HCT116 (cell line): ENCODE data around the gene LDAF1. TPM values are rescaled to one million over a fixed set of nuclear protein-coding genes. Genes with fewer than 3 reads are reported as not detected.

ENCODE experiments used
- ATAC-seq: fragments of 200-7000 bp; cut with Tn5 transposase; 2 replicates; pipeline ENCODE4 v1.9.1; 2020; ENCODE audit warnings: mild to moderate bottlenecking, moderate library complexity
- BruUV-seq: library from RNA; stranded (reverse); fragments of 400-500 nt; replicated peaks from 2 replicates; lab custom pipeline; 2021; lab: Mats Ljungman, UMichigan
- CTCF ChIA-PET: fragments of 300-600 bp; sonication (Branson Sonifier 250); formaldehyde crosslinking; loops from one replicate; lab custom pipeline; 2021; ENCODE audit warnings: antibody characterized with exemption; lab: Charles Lee
- POLR2A ChIA-PET: fragments of 300-600, 350-600 bp; sonication (Branson Sonifier 250); formaldehyde crosslinking; loops from one replicate; lab custom pipeline; 2021; ENCODE audit warnings: antibody characterized with exemption; lab: Charles Lee
- RAD21 ChIA-PET, 2 experiments: fragments of 300-600 bp; sonication (Branson Sonifier 250); formaldehyde crosslinking; loops; one replicate each; lab custom pipeline; 2023; ENCODE audit warnings: low total read pairs in 2 of 2; ENCODE audit not compliant: uncharacterized antibody in 2 of 2, unreplicated experiment in 2 of 2, low non-redundant PET in 1 of 2; lab: Charles Lee
- DNase-seq: peaks from one replicate; pipeline ENCODE4 v3.0.0-alpha.2; 2010; ENCODE audit warnings: low read depth, low spot score
- H2AFZ ChIP-seq: fragments of 200-600 bp; shearing (Covaris generic), sonication (generic); 2 replicates; pipeline ENCODE4 v1.6.1; 2017; ENCODE audit warnings: low read depth, mixed run types, mixed read lengths, antibody characterized with exemption, low read length; ENCODE audit not compliant: poor library complexity, severe bottlenecking
- H3K27ac ChIP-seq: 2 replicates; pipeline ENCODE4 v1.5.1; 2012; ENCODE audit warnings: low read depth, low read length
- H3K27me3 ChIP-seq: fragments of 200-600 bp; sonication (generic); 2 replicates; pipeline ENCODE4 v1.6.1; 2016; ENCODE audit warnings: mixed run types, low read length, mixed read lengths; ENCODE audit not compliant: insufficient read depth
- H3K36me3 ChIP-seq, 2 experiments: fragments of 200-500 bp in 1 of 2; fragments of 200-600 bp in 1 of 2; sonication (Bioruptor generic) in 1 of 2; sonication (generic) in 1 of 2; 2 replicates each; pipeline versions ENCODE4 v1.5.1 to v1.6.1; 2014 to 2016; ENCODE audit warnings: low read length in 2 of 2, inconsistent platforms in 1 of 2, mixed read lengths in 1 of 2, mixed run types in 1 of 2; ENCODE audit not compliant: insufficient read depth in 2 of 2, control insufficient read depth in 1 of 2
- H3K4me1 ChIP-seq, 2 experiments: fragments of 200-600 bp in 1 of 2; sonication (generic) in 1 of 2; 2 replicates each; pipeline versions ENCODE4 v1.5.1 to v1.6.1; 2012 to 2017; ENCODE audit warnings: low read length in 2 of 2, inconsistent platforms in 1 of 2, mild to moderate bottlenecking in 1 of 2, mixed read lengths in 1 of 2, mixed run types in 1 of 2, moderate library complexity in 1 of 2; ENCODE audit not compliant: insufficient read depth in 2 of 2, control insufficient read depth in 1 of 2
- H3K4me2 ChIP-seq: fragments of 200-600 bp; sonication (generic); 2 replicates; pipeline ENCODE4 v1.6.1; 2017; ENCODE audit warnings: mixed run types, low read length, mixed read lengths
- H3K4me3 ChIP-seq, 2 experiments: fragments of 200-600 bp in 1 of 2; sonication (generic) in 1 of 2; replicated peaks in 1 of 2; 2 replicates each; pipeline ENCODE4 v1.5.1; 2011 to 2016; ENCODE audit warnings: low read length in 2 of 2, control low read depth in 1 of 2, low read depth in 1 of 2, mild to moderate bottlenecking in 1 of 2, mixed read lengths in 1 of 2, mixed run types in 1 of 2
- H3K79me2 ChIP-seq: fragments of 200-600 bp; sonication (generic); 2 replicates; pipeline ENCODE4 v1.6.1; 2017; ENCODE audit warnings: mild to moderate bottlenecking, mixed run types, low read length, moderate library complexity, mixed read lengths; ENCODE audit not compliant: insufficient read depth
- H3K9ac ChIP-seq: fragments of 200-600 bp; sonication (generic); 2 replicates; pipeline ENCODE4 v1.6.1; 2016; ENCODE audit warnings: low read length, mixed read lengths
- H3K9me2 ChIP-seq: fragments of 200-600 bp; sonication (generic), shearing (Covaris generic); 2 replicates; pipeline ENCODE4 v1.6.1; 2017; ENCODE audit warnings: mixed run types, mild to moderate bottlenecking, moderate library complexity; ENCODE audit not compliant: insufficient read depth
- H3K9me3 ChIP-seq, 2 experiments: fragments of 200-500 bp in 1 of 2; fragments of 200-600 bp in 1 of 2; sonication (Bioruptor generic) in 1 of 2; sonication (generic) in 1 of 2; 2 replicates each; pipeline ENCODE4 v1.6.1; 2014 to 2017; ENCODE audit warnings: low read length in 2 of 2, mixed read lengths in 2 of 2, inconsistent platforms in 1 of 2, low read depth in 1 of 2, mild to moderate bottlenecking in 1 of 2, mixed run types in 1 of 2, moderate library complexity in 1 of 2; ENCODE audit not compliant: control insufficient read depth in 1 of 2, insufficient read depth in 1 of 2
- H4K20me1 ChIP-seq: fragments of 200-600 bp; sonication (generic), shearing (Covaris generic); 2 replicates; pipeline ENCODE4 v1.6.1; 2017; ENCODE audit warnings: mixed run types, mild to moderate bottlenecking, moderate library complexity; ENCODE audit not compliant: insufficient read depth
- EGR1 ChIP-seq: IDR thresholded peaks from 2 replicates; pipeline ENCODE4 v1.6.1; 2012; ENCODE audit warnings: low read depth
- ELF1 ChIP-seq: IDR thresholded peaks from 2 replicates; pipeline ENCODE4 v1.6.1; 2012; ENCODE audit warnings: low read depth, borderline replicate concordance
- EZH2phosphoT487 ChIP-seq: fragments of 200-600 bp; IDR thresholded peaks from 2 replicates; pipeline ENCODE4 v1.6.1; 2018; ENCODE audit warnings: antibody characterized with exemption, borderline replicate concordance
- JUND ChIP-seq: IDR thresholded peaks from 2 replicates; pipeline ENCODE4 v1.6.1; 2012
- POLR2A ChIP-seq: IDR thresholded peaks from 2 replicates; pipeline ENCODE4 v1.7.0; 2011; ENCODE audit warnings: borderline replicate concordance; ENCODE audit not compliant: insufficient read depth, insufficient read length; ENCODE audit errors: extremely low read depth
- POLR2AphosphoS5 ChIP-seq: IDR thresholded peaks from 2 replicates; pipeline ENCODE4 v1.6.1; 2011; ENCODE audit warnings: mild to moderate bottlenecking, low read depth, low read length, moderate library complexity
- RAD21 ChIP-seq: IDR thresholded peaks from 2 replicates; pipeline ENCODE4 v1.6.1; 2012; ENCODE audit warnings: low read depth, mild to moderate bottlenecking
- TCF7L2 ChIP-seq: IDR thresholded peaks from 2 replicates; pipeline ENCODE4 v1.7.0; 2011; ENCODE audit warnings: borderline replicate concordance, inconsistent platforms; ENCODE audit not compliant: insufficient read depth, insufficient read length; ENCODE audit errors: extremely low read depth
- ZNF274 ChIP-seq: fragments of 200-500 bp; sonication (Bioruptor generic); IDR thresholded peaks from 2 replicates; pipeline ENCODE4 v1.6.1; 2014; ENCODE audit warnings: mild to moderate bottlenecking, low read depth, low read length, inconsistent platforms
- intact Hi-C: fragments of 100-400 bp; cut with micrococcal nuclease; formaldehyde crosslinking; loops from 2 replicates; pipeline ENCODE4 v1.10.0; 2022
- total RNA-seq: library from RNA; stranded (reverse); gene quantifications from one replicate; pipeline ENCODE4 v1.2.1, GENCODE V29; 2021; ENCODE audit not compliant: unreplicated experiment
- TF ChIP-seq, protein P1 (sequence below): IDR thresholded peaks from 2 replicates; pipeline ENCODE4 v1.6.1; 2012
- TF ChIP-seq, protein P2 (sequence below), 3 experiments: fragments of 200-600 bp in 1 of 3; sonication (generic) in 1 of 3; IDR thresholded peaks in 2 of 3; conservative IDR thresholded peaks in 1 of 3; 2 replicates each; pipeline ENCODE4 v1.5.1; 2012 to 2017; ENCODE audit warnings: low read depth in 2 of 3, low read length in 2 of 3, antibody characterized with exemption in 1 of 3, borderline replicate concordance in 1 of 3, control low read depth in 1 of 3, mild to moderate bottlenecking in 1 of 3, mixed read lengths in 1 of 3, mixed run types in 1 of 3, moderate library complexity in 1 of 3; ENCODE audit not compliant: insufficient read depth in 1 of 3
- TF ChIP-seq, protein P3 (sequence below): IDR thresholded peaks from 2 replicates; pipeline ENCODE4 v1.6.1; 2011; ENCODE audit warnings: mild to moderate bottlenecking, low read length, moderate library complexity; ENCODE audit not compliant: insufficient replicate concordance; ENCODE audit errors: extremely low read depth
- TF ChIP-seq, protein P4 (sequence below): IDR thresholded peaks from 2 replicates; pipeline ENCODE4 v1.6.1; 2012; ENCODE audit warnings: low read depth

Gene LDAF1
- total RNA-seq, 1 experiment from 2014 or later: 30.0 TPM

- ATAC-seq (no peak), DNase-seq (no peak)
- H3K27me3 ChIP-seq: peaks cover 6% of the 10 kb centered on the region; the same call in 1 of the 2 replicates
- no peak overlapping the region for H3K9ac ChIP-seq
- no peak overlapping the region for H3K4me3 ChIP-seq
- H4K20me1 ChIP-seq: no peaks in the 10 kb centered on the region
- no TSS peak for BruUV-seq
- no peak overlapping the region for H3K27ac ChIP-seq
- no peaks in the 10 kb centered on the region for H3K9me2 ChIP-seq
- H3K9me3 ChIP-seq: no peaks in the 10 kb centered on the region
- intact Hi-C loops: no loop called here
- TF ChIP-seq POLR2A: no peak
- no peak for TF ChIP-seq ELF1
- TF ChIP-seq POLR2AphosphoS5: no peak
- TF ChIP-seq, protein P1, sequence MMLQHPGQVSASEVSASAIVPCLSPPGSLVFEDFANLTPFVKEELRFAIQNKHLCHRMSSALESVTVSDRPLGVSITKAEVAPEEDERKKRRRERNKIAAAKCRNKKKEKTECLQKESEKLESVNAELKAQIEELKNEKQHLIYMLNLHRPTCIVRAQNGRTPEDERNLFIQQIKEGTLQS: no peak
- TF ChIP-seq ZNF274: no peak
- TF ChIP-seq RAD21: no peak
- no peak for TF ChIP-seq EZH2phosphoT487
- no peak for TF ChIP-seq TCF7L2
- TF ChIP-seq, protein P2, sequence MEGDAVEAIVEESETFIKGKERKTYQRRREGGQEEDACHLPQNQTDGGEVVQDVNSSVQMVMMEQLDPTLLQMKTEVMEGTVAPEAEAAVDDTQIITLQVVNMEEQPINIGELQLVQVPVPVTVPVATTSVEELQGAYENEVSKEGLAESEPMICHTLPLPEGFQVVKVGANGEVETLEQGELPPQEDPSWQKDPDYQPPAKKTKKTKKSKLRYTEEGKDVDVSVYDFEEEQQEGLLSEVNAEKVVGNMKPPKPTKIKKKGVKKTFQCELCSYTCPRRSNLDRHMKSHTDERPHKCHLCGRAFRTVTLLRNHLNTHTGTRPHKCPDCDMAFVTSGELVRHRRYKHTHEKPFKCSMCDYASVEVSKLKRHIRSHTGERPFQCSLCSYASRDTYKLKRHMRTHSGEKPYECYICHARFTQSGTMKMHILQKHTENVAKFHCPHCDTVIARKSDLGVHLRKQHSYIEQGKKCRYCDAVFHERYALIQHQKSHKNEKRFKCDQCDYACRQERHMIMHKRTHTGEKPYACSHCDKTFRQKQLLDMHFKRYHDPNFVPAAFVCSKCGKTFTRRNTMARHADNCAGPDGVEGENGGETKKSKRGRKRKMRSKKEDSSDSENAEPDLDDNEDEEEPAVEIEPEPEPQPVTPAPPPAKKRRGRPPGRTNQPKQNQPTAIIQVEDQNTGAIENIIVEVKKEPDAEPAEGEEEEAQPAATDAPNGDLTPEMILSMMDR (IDR thresholded peaks at IDR 0.05 in 2 of 3, conservative IDR thresholded peaks at IDR 0.05 in 1 of 3; ENCODE audit: borderline replicate concordance in 1 of 3, insufficient read depth in 1 of 3, low read depth in 2 of 3, low read length in 2 of 3): no peak
- no peak for TF ChIP-seq JUND
- TF ChIP-seq, protein P3, sequence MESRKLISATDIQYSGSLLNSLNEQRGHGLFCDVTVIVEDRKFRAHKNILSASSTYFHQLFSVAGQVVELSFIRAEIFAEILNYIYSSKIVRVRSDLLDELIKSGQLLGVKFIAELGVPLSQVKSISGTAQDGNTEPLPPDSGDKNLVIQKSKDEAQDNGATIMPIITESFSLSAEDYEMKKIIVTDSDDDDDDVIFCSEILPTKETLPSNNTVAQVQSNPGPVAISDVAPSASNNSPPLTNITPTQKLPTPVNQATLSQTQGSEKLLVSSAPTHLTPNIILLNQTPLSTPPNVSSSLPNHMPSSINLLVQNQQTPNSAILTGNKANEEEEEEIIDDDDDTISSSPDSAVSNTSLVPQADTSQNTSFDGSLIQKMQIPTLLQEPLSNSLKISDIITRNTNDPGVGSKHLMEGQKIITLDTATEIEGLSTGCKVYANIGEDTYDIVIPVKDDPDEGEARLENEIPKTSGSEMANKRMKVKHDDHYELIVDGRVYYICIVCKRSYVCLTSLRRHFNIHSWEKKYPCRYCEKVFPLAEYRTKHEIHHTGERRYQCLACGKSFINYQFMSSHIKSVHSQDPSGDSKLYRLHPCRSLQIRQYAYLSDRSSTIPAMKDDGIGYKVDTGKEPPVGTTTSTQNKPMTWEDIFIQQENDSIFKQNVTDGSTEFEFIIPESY: no peak
- TF ChIP-seq, protein P4, sequence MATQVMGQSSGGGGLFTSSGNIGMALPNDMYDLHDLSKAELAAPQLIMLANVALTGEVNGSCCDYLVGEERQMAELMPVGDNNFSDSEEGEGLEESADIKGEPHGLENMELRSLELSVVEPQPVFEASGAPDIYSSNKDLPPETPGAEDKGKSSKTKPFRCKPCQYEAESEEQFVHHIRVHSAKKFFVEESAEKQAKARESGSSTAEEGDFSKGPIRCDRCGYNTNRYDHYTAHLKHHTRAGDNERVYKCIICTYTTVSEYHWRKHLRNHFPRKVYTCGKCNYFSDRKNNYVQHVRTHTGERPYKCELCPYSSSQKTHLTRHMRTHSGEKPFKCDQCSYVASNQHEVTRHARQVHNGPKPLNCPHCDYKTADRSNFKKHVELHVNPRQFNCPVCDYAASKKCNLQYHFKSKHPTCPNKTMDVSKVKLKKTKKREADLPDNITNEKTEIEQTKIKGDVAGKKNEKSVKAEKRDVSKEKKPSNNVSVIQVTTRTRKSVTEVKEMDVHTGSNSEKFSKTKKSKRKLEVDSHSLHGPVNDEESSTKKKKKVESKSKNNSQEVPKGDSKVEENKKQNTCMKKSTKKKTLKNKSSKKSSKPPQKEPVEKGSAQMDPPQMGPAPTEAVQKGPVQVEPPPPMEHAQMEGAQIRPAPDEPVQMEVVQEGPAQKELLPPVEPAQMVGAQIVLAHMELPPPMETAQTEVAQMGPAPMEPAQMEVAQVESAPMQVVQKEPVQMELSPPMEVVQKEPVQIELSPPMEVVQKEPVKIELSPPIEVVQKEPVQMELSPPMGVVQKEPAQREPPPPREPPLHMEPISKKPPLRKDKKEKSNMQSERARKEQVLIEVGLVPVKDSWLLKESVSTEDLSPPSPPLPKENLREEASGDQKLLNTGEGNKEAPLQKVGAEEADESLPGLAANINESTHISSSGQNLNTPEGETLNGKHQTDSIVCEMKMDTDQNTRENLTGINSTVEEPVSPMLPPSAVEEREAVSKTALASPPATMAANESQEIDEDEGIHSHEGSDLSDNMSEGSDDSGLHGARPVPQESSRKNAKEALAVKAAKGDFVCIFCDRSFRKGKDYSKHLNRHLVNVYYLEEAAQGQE: no peak
- TF ChIP-seq EGR1: no peak
- no peaks in the 10 kb centered on the region for H3K4me1 ChIP-seq
- no peaks in the 10 kb centered on the region for H3K36me3 ChIP-seq
- no peak overlapping the region for H3K4me2 ChIP-seq
- ChIA-PET POLR2A (no interaction called here), RAD21 (no interaction called here), CTCF (no interaction called here)
- no peaks in the 10 kb centered on the region for H3K79me2 ChIP-seq
- H2AFZ ChIP-seq: no peak overlapping the region
Measured at GRCh38 chr16:21128991-21129390, 29.5 kb upstream of the LDAF1 start.
